PC-3 (cell line): ENCODE measurements around the gene KIF5C. TPM values are rescaled to one million over a fixed set of nuclear protein-coding genes. Genes with fewer than 3 reads are reported as not detected.

Experiments used
- ATAC-seq: fragments of 200-7000 bp; cut with Tn5 transposase; 2 replicates; pipeline ENCODE4 v1.9.1; 2020; ENCODE audit warnings: mild to moderate bottlenecking, moderate library complexity
- BruUV-seq: library from RNA; stranded (reverse); fragments of 400-500 nt; replicated peaks from 2 replicates; lab custom pipeline; 2021; lab: Mats Ljungman, UMichigan
- CTCF ChIA-PET: fragments of 300-600 bp; sonication (Branson Sonifier 250); formaldehyde crosslinking; loops from one replicate; lab custom pipeline; 2022; ENCODE audit warnings: antibody characterized with exemption; lab: Charles Lee
- POLR2A ChIA-PET: fragments of 300-600 bp; sonication (Branson Sonifier 250); formaldehyde crosslinking; loops from one replicate; lab custom pipeline; 2022; ENCODE audit warnings: antibody characterized with exemption; ENCODE audit not compliant: unreplicated experiment; lab: Charles Lee
- DNase-seq: peaks from one replicate; pipeline ENCODE4 v3.0.0-alpha.2; 2015
- H2AFZ ChIP-seq: fragments of 300-600 bp; sonication (generic); 2 replicates; pipeline ENCODE4 v1.6.0; 2016; ENCODE audit warnings: antibody characterized with exemption, low read length
- H3F3A ChIP-seq: fragments of 300-600 bp; sonication (generic); one replicate; pipeline ENCODE4 v1.6.0; 2017; ENCODE audit warnings: antibody characterized with exemption, low read length, control low read depth, mild to moderate bottlenecking; ENCODE audit not compliant: unreplicated experiment
- H3K27ac ChIP-seq: fragments of 300-600 bp; sonication (generic); 2 replicates; pipeline ENCODE4 v1.5.1; 2016; ENCODE audit warnings: mild to moderate bottlenecking, low read length
- H3K27me3 ChIP-seq: fragments of 300-600 bp; sonication (generic); 2 replicates; pipeline ENCODE4 v1.6.1; 2016; ENCODE audit warnings: low read length, mixed read lengths
- H3K36me3 ChIP-seq: fragments of 300-600 bp; sonication (generic); 2 replicates; pipeline ENCODE4 v1.6.1; 2016; ENCODE audit warnings: low read depth, mixed run types, low read length, mixed read lengths
- H3K4me1 ChIP-seq: fragments of 300-600 bp; sonication (generic); 2 replicates; pipeline ENCODE4 v1.5.1; 2016; ENCODE audit warnings: low read length; ENCODE audit not compliant: insufficient read depth
- H3K4me2 ChIP-seq: fragments of 300-600 bp; sonication (generic); 2 replicates; pipeline ENCODE4 v1.6.0; 2016; ENCODE audit warnings: low read length
- H3K4me3 ChIP-seq: fragments of 300-600 bp; sonication (generic); 2 replicates; pipeline ENCODE4 v1.5.1; 2016; ENCODE audit warnings: mild to moderate bottlenecking, low read length, mixed read lengths
- H3K79me2 ChIP-seq: fragments of 300-600 bp; sonication (generic); 2 replicates; pipeline ENCODE4 v1.6.1; 2017; ENCODE audit warnings: low read length, mixed read lengths
- H3K9ac ChIP-seq: fragments of 300-600 bp; sonication (generic); 2 replicates; pipeline ENCODE4 v1.6.0; 2016; ENCODE audit warnings: mild to moderate bottlenecking, low read length
- H3K9me2 ChIP-seq: fragments of 300-600 bp; sonication (generic); replicated peaks from 2 replicates; pipeline ENCODE4 v1.6.1; 2016; ENCODE audit warnings: mixed run types, low read length, mixed read lengths
- H3K9me3 ChIP-seq: fragments of 300-600 bp; sonication (generic); 2 replicates; pipeline ENCODE4 v1.6.1; 2016; ENCODE audit warnings: low read length, mixed read lengths
- H4K20me1 ChIP-seq: fragments of 300-600 bp; sonication (generic); 2 replicates; pipeline ENCODE4 v1.6.1; 2016; ENCODE audit warnings: low read length, mixed read lengths
- CTCF ChIP-seq: fragments of 300-600 bp; sonication (generic); conservative IDR thresholded peaks from 2 replicates; pipeline ENCODE4 v1.5.1; 2017; ENCODE audit warnings: antibody characterized with exemption, low read depth, mild to moderate bottlenecking, low read length
- EZH2 ChIP-seq: fragments of 300-600 bp; sonication (generic); IDR thresholded peaks from one replicate; pipeline ENCODE4 v1.6.1; 2017; ENCODE audit warnings: antibody characterized with exemption, mild to moderate bottlenecking, low read length; ENCODE audit not compliant: unreplicated experiment
- EZH2phosphoT487 ChIP-seq: fragments of 300-600 bp; sonication (generic); IDR thresholded peaks from 2 replicates; pipeline ENCODE4 v1.6.1; 2018; ENCODE audit warnings: mild to moderate bottlenecking, antibody characterized with exemption, low read length, borderline replicate concordance
- intact Hi-C: fragments of 100-400 bp; cut with micrococcal nuclease; formaldehyde crosslinking; loops from 2 replicates; pipeline ENCODE4 v1.9.0; 2023
- total RNA-seq: library from RNA; depleted of rRNA; stranded (reverse); fragments of >200 nt; gene quantifications from 2 replicates; pipeline ENCODE4 v1.2.3, GENCODE V29; 2014

KIF5C gene
- total RNA-seq, 1 experiment from 2014 or later: 4.0 TPM

DNA sequence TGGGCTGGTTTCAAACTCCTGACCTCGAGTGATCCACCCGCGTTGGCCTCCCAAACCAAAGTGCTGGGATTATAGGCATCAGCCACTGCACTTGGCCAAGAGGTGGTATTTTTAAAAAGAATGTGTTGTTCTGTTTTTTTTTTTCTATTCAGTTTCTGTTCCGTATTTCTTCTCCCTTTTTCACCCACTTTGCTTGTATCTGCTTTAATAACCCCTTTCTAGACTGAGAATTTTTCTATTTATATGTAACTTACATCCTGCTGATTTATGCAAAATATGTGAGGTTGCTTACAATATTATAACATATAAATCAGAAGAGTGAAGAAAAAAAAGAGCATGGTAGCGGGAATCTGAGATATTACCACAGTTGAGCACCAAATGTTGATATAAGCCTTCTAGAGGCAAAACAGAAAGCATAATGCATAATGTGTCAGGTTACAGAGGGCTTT is 146.3 kb downstream of the KIF5C start:
- H3K9ac ChIP-seq: no peak overlapping the region
- H3K27ac ChIP-seq: no peak overlapping the region
- H3K27me3 ChIP-seq: no peaks in the 10 kb centered on the region
- no peak for TF ChIP-seq CTCF
- TF ChIP-seq EZH2phosphoT487: no peak
- no peak for TF ChIP-seq EZH2
- intact Hi-C loops: no loop called here
- POLR2A ChIA-PET: no interaction called here
- no peak overlapping the region for H2AFZ ChIP-seq
- no peaks in the 10 kb centered on the region for H3K9me3 ChIP-seq
- no peaks in the 10 kb centered on the region for H3K4me1 ChIP-seq
- H3K9me2 ChIP-seq: no peaks in the 10 kb centered on the region
- H3F3A ChIP-seq: no peaks in the 10 kb centered on the region
- ATAC-seq: no peak
- no TSS peak for BruUV-seq
- no peaks in the 10 kb centered on the region for H3K36me3 ChIP-seq
- no peaks in the 10 kb centered on the region for H3K79me2 ChIP-seq
- no peak overlapping the region for H3K4me2 ChIP-seq
- no peak for DNase-seq
- no peak overlapping the region for H3K4me3 ChIP-seq
- CTCF ChIA-PET: no interaction called here
- H4K20me1 ChIP-seq: no peaks in the 10 kb centered on the region

- H3K79me2 ChIP-seq: no peaks in the 10 kb centered on the region
- no peak overlapping the region for H3K4me2 ChIP-seq
- BruUV-seq: no TSS peak
- CTCF ChIA-PET: no interaction called here
- POLR2A ChIA-PET: no interaction called here
- H3K27me3 ChIP-seq: no peaks in the 10 kb centered on the region
- H3K9me3 ChIP-seq: no peaks in the 10 kb centered on the region
- no peaks in the 10 kb centered on the region for H3K4me1 ChIP-seq
- H2AFZ ChIP-seq: no peak overlapping the region
- no peaks in the 10 kb centered on the region for H3K36me3 ChIP-seq
- H3K4me3 ChIP-seq: no peak overlapping the region
- ATAC-seq (no peak), DNase-seq (no peak)
- H3K27ac ChIP-seq: no peak overlapping the region
- no peaks in the 10 kb centered on the region for H4K20me1 ChIP-seq
- H3K9me2 ChIP-seq: no peaks in the 10 kb centered on the region
- intact Hi-C loops: no loop called here
- TF ChIP-seq EZH2: no peak
- TF ChIP-seq EZH2phosphoT487: no peak
- TF ChIP-seq CTCF: no peak
- H3K9ac ChIP-seq: no peak overlapping the region
- H3F3A ChIP-seq: no peaks in the 10 kb centered on the region
Measured at GRCh38 chr2:149021761-149022160, 146.7 kb downstream of the KIF5C start.

- ATAC-seq (no peak), DNase-seq (no peak)
- no TSS peak for BruUV-seq
- no peak overlapping the region for H3K4me2 ChIP-seq
- no peaks in the 10 kb centered on the region for H3F3A ChIP-seq
- no peaks in the 10 kb centered on the region for H3K9me2 ChIP-seq
- ChIA-PET POLR2A (no interaction called here), CTCF (no interaction called here)
- H3K9me3 ChIP-seq: no peaks in the 10 kb centered on the region
- H3K27me3 ChIP-seq: no peaks in the 10 kb centered on the region
- H3K9ac ChIP-seq: no peak overlapping the region
- TF ChIP-seq CTCF (no peak), EZH2phosphoT487 (no peak)
- H3K27ac ChIP-seq: no peak overlapping the region
- no peaks in the 10 kb centered on the region for H3K79me2 ChIP-seq
- no peak overlapping the region for H2AFZ ChIP-seq
- H3K4me3 ChIP-seq: no peak overlapping the region
- peaks cover 8% of the 10 kb centered on the region for H3K4me1 ChIP-seq
- intact Hi-C loops: no loop called here
- no peaks in the 10 kb centered on the region for H3K36me3 ChIP-seq
- H4K20me1 ChIP-seq: no peaks in the 10 kb centered on the region
Measured at GRCh38 chr2:149023091-149023490, 148.1 kb downstream of the KIF5C start.
